ENCODE measurements around the gene UAP1L1. TPM values are rescaled to one million over a fixed set of nuclear protein-coding genes. Genes with fewer than 3 reads are reported as not detected.

The UAP1L1 gene
- total and polyA plus RNA-seq, 9 of the 15 experiments (the other 6 are each of a cell fraction or from before 2014, with no cell fraction given) = 0.20 to 8.6 (median 3.7) TPM

- intact Hi-C loops (cut with micrococcal nuclease) = loop anchor here (5.0 kb wide), 1 partner anchor 65 kb away; no protein-coding TSS in a partner anchor
- ChIA-PET CTCF (ENCODE audit: low intra/inter-chr PET ratio) (no interaction called here), POLR2A (interaction anchor here (0.6 kb wide), 1 partner anchor 32 kb away, joined by 4 read pairs; no protein-coding TSS in a partner anchor)
- in situ Hi-C loops (cut with MboI) = no loop called here
- H3K9me3 ChIP-seq (replicated peaks; ENCODE audit: control insufficient read depth, insufficient read depth, low read depth, low read length) = no peaks in the 10 kb centered on the region
- no TSS peak for BruUV-seq (replicated peaks)
- FAIRE-seq (no peak), ATAC-seq (no peak), DNase-seq (ENCODE audit: extremely low read depth in 1 of 4, low spot score in 3 of 4) (no peak)
- H3K27me3 ChIP-seq (ENCODE audit: control insufficient read depth in 2 of 2, insufficient read depth in 2 of 2, low read length in 2 of 2) = 0 out of 5 replicates have a peak, but pooled peaks cover 0 to 6% of the 10 kb centered on the region in 2 experiments
- 18% methylated on average over 4 of the region's 8 CpGs for WGBS (ENCODE audit: insufficient coverage, low coverage, missing lambda C conversion rate)
- H4K20me1 ChIP-seq (replicated peaks; ENCODE audit: control insufficient read depth, insufficient read depth, low read length) = peaks cover 17% of the 10 kb centered on the region
- H3K27ac ChIP-seq (ENCODE audit: extremely low read depth, low read depth, low read length) = no peak overlapping the region
- H3K4me3 ChIP-seq = no peak overlapping the region
- TF ChIP-seq MBD1 (CRISPR knock-in tag; IDR thresholded peaks at IDR 0.05) = no peak
- TF ChIP-seq SMARCB1 (IDR thresholded peaks at IDR 0.05; ENCODE audit: insufficient read length, low read depth) = no peak
- no peak for TF ChIP-seq SMAD4 (CRISPR knock-in tag; conservative IDR thresholded peaks at IDR 0.05)
- TF ChIP-seq DPF2 (IDR thresholded peaks at IDR 0.05) = no peak
- TF ChIP-seq KDM1A (IDR thresholded peaks at IDR 0.05) = peak in 1 of 2 experiments; percentile 24; a peak in 1 of 4 replicates
- no peak for TF ChIP-seq ZZZ3 (IDR thresholded peaks at IDR 0.05)
- TF ChIP-seq TBP (optimal IDR thresholded peaks at IDR 0.05; ENCODE audit: low read depth, low read length) = no peak
- no peak for TF ChIP-seq DMBX1 (CRISPR knock-in tag; IDR thresholded peaks at IDR 0.05; ENCODE audit: borderline replicate concordance)
- TF ChIP-seq, protein P1, sequence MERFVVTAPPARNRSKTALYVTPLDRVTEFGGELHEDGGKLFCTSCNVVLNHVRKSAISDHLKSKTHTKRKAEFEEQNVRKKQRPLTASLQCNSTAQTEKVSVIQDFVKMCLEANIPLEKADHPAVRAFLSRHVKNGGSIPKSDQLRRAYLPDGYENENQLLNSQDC (CRISPR knock-in tag; IDR thresholded peaks at IDR 0.05) = no peak
- H3K9ac ChIP-seq (ENCODE audit: insufficient read depth in 1 of 2, low read depth in 2 of 2, low read length in 2 of 2) = no peak overlapping the region
- no peak overlapping the region for H2AFZ ChIP-seq (ENCODE audit: low read depth, low read length)
- H3K4me1 ChIP-seq (replicated peaks in 1 of 2; ENCODE audit: control insufficient read depth in 2 of 2, insufficient read depth in 2 of 2, low read length in 2 of 2) = peaks cover 2 to 69% of the 10 kb centered on the region in 2 experiments; a peak in 3 of 5 replicates
- H3K9me1 ChIP-seq (ENCODE audit: control insufficient read depth, insufficient read depth, low read length) = peaks cover 2% of the 10 kb centered on the region
- no peaks in the 10 kb centered on the region for H3K79me2 ChIP-seq (ENCODE audit: control insufficient read depth, insufficient read depth, low read length)
- H3K36me3 ChIP-seq (ENCODE audit: control insufficient read depth, insufficient read depth, low read length) = no peaks in the 10 kb centered on the region
- no peak overlapping the region for H3K4me2 ChIP-seq (ENCODE audit: insufficient read depth, low read length)
Measured at GRCh38 chr9:137052293-137052692, 25.0 kb upstream of the UAP1L1 start.

All from K562 (cell line).